Effector CD4-positive, alpha-beta T cell (primary cell): Measurements from ENCODE around the gene NDRG4.

Experiments
- DNase-seq: peaks from one replicate; pipeline ENCODE4 v3.0.0-alpha.2; 2020

The NDRG4 gene

DNA sequence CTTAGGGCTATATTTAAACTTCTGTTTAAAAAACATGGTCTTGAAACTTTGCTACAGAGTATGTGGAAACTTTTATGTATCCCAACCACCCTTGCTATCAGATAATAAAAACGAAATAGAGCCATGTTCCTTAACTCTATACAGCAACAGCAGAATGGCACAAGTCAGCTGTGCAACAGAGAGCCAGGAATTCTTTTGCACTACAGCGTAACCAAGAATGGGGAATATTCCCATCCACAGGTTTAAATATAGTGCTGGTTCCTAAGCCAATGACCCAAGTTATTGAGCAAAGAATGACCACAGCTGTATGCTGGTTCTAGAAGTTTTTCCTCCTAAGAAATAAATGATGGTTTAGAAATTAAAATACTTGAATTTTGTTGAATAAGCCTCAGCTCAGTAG is 48.4 kb downstream of the NDRG4 start:
- DNase-seq = no peak

DNA sequence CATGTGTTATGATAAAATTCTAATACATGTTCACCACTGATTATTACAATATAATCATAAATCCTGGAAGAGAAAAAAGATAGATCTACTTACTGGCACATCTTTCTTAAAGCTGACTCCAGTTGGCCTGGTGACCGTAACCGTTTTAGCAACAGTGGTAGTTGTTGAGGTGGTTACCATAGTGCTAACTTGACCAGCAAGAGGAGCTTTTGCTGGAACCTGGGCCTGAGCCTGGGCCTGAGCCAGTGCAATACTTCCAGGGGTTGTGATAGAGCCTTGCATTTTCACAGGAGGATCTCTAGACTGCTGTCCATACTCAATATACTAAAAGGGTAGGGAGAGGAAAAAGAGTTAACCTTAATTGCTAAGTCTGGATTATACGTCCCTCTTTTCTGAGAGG is 51.6 kb downstream of the NDRG4 start:
- no peak for DNase-seq

DNA sequence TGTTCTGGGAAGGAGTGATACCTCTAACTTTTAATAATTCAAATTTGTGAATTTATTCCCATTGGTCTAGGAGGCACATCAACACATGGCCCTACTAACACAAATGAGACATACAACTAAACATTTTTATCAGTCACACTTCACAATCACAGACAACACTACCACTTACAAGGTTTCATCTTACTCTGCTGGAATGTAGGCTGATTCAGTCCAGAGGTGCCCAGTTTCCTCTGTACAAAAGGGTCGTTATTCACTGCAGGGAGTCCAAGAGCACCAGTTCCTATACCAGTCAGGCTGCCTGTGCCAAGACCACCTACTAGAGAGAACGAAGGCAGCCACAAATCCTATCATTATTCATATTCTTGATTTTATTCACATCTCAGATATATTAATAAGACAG is 56.7 kb downstream of the NDRG4 start:
- DNase-seq = no peak
